RPMI7951 (cell line): Measurements from ENCODE around the gene EHD3. TPM values are rescaled to one million over a fixed set of nuclear protein-coding genes. Genes with fewer than 3 reads are reported as not detected.
A peak's percentile ranks its signal among the peaks of the same experiment; 100 is the strongest.

Experiments
- DNase-seq: peaks from one replicate; pipeline ENCODE4 v3.0.0-alpha.2; 2012; ENCODE audit warnings: low read depth
- total RNA-seq: library from RNA; depleted of rRNA; stranded (reverse); fragments of >200 nt; shearing (Covaris generic); gene quantifications from 2 replicates; pipeline ENCODE4 v1.2.3, GENCODE V29; 2014

EHD3 gene
- total RNA-seq, 1 experiment from 2014 or later: 19.9 TPM

- no peak for DNase-seq
Measured at GRCh38 chr2:31212659-31213600, 21.0 kb upstream of the EHD3 start.

DNA sequence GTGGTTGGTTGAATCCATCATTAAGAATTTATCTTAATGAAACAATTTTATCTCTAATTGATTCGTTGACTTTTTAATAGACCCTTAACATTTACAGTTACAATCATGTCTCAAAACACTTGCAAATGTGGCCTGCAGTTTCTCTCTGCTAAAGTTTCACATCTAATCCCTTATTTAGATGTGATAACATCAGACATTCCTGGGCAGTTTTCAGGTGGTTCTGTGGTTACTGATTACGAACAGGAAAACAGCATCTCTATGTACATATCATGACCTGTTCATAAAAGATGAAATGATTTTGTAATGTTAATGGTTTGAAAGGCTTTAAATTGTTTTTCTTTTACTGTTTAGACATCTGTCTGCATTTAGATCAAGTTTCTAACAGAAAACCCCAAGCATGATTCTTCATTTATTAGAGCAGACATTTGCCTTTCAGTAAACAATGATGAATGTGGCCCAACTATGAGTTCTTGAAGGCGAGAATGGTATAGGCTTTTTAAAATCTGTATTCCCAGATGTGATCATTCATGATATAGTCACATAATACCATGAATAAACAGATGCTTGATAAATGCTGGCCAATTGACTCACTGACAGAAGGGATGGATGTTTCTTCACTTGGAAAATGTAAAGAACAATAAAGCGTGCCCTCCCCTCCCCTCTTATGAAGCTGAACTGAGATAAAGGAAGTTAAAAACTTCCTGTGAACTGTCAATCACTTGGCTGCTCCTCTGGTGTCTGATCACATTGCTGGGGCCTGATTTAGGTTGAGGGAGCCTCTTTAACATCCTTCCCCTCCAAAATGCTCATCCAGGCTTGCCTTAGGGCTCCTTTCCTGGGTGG, 20.1 kb upstream of the EHD3 start:
- DNase-seq: no peak

GRCh38 chr2:31214444-31214915, 19.5 kb upstream of the EHD3 start:
- no peak for DNase-seq

DNA sequence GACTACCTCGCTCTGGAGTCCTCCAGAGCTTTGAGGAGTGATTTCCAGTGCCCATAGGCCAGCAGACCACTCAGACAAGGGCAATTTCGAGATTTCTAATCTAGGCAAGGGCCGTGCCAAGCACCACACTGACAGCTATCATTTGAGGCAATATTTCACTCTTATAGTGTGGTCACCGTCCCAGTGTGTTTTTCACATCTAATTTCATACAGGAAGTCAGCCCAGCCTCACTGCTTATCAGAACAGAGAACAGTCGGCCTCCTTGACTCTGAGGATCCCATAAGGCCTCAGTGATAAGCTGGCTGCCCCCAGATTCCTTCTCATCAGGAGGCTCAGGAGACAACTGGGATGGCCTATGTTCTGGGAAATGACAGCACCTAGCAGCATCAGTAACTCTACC, 17.2 kb upstream of the EHD3 start:
- no peak for DNase-seq

DNA sequence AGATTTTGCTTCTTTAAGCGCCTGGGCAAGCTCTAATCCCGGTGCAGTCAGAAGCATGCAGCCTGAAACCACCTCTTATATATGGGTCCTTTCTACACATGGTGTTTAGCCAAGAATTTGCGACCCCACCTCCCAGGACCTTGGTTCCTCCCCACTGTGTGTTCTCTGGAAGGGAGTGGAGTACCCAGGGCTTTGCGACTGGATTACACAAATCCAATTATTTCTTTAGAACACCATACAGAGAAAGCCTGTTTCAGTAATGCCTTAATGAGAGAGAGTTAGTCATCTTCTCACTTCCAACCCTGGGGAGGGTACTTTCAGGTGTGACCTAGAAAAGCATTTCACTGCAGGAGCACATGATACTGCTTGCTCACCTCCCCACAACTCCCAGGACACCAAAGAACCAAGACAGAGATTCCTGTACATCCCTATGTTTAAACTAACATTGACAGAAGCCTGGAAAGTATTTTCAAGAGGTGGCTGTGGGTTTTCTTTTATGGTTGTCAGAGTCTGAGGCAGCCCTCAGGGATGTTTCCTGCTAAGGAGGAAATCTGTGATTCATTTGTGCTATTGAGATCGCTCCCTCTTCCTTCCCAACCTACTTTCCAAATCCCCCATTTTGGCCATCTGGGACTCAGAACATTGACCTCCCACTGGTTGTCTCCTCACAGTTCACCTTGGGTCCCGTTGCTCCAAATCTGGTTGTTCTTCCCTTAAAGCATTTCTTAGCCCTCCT, 16.3 kb upstream of the EHD3 start, which contains the start of gene CAPN14:
Gene CAPN14, minus strand, starts transcription at position 51 of the 736 bp plus-strand sequence. CDS start 12,068 bp downstream, outside the sequence.
- DNase-seq: no peak

DNA sequence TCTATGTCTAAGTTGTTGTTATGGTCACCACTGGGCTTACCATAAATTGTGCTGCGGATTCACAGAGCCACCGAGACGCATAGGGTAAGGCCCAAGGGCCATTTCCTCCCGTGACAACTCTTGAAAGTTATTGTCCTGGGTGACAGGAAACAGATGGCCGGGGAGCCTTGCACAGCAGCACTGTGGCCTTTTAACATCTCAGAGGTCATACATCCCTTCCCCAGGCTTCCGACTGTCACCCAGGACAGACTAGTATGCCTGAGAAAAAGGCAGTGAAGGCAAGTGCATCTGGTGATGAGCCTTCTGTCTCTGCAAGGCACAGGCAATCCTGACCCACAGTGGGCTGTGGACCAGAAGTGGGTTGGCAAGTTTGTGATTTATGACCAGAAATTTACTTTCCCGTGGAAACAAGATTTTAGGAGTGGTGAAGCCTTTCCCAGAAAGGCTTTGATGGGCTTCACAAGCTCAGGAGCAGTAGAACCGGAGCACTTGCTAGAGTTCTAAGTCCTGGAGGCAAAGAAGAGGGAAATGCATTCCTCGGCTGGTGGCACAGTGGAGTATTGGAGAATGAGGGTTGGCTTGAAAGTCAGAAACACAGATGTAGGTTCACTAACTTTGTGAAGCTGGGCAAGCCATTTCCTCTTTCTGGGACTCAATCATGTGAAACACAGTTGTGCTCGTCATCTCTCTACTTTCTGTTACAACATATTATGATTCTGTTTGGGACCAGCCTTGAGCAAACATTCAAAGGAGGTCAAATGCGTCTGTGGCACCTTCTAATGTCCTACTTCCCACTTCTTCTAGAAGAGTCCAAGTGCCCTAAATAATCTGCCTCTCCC, 14.6 kb upstream of the EHD3 start:
- DNase-seq: no peak

DNA sequence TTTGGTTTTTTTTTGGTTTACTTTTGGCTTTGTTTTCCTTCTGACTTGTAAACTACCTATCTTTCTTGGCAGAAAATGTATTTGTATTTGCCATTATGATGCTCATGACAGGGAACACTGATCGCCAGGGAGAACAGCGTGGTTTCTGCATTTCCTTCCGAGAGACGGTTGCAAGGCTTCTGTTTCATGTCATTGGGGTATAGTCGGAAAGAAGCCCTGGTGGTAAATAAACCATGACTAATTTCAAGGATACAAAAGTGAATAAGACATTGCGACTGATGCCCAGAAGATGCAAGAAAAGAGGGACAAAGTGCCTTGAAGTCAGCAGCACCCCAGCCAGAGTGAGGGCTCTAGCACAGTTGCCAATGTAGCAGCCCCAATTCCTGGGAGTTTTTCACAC, 12.4 kb upstream of the EHD3 start:
- no peak for DNase-seq

DNA sequence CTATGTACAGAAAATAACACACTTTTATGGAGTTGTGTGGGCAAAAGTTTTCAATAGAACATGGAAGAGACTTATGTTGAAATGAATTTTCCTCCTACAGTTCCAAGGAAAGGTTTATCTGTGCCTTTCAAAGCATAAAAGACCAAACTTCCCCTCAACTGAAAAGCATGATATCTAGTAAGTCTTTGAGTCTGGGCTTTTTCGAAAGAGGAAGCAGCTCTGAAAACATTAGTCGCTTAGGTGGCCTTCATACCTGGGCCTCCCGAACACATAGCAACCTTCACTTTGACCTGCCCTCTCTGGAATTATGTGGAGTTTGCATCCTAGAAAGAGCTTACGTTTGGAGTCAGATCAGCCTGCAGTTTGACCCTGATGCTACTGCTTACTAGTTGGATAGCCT, 11.9 kb upstream of the EHD3 start:
- DNase-seq: no peak

DNA sequence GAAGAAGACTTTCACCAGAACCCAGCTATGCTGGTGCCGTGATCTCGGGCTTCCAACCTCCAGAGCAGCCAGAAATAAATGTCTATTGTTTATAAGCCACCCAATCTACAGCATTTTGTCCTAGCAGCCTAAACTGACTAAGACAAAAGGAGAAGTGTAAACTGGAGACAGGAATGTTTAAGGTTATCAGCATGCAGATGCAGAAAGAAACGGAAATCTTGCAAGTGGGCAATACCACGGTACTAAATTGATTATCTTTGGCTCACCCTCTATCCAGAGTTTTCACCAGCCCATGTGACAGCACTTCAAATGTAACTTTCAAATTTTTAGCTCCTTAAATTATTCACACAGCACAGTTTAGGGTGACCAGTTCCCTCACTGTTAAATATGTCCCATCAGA, 10.9 kb upstream of the EHD3 start:
- DNase-seq: no peak

DNA sequence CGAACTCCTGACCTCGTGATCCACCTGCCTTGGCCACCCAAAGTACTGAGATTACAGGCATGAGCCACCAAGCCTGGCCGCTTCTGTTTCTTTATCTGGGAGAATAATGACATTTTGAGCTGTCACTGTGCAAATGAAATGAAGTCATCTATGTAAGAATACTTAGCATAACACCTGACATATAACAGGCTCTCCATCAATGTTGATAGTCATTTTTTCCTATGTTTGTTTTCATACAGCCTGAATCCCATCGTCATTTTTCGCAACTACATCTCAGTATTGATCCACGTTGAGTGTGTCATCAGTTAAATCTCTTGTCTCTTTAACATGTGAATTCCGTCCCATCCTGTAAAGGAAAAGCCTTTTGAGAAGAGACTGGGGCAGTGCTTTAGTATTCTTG, 10.2 kb upstream of the EHD3 start:
- DNase-seq: no peak

DNA sequence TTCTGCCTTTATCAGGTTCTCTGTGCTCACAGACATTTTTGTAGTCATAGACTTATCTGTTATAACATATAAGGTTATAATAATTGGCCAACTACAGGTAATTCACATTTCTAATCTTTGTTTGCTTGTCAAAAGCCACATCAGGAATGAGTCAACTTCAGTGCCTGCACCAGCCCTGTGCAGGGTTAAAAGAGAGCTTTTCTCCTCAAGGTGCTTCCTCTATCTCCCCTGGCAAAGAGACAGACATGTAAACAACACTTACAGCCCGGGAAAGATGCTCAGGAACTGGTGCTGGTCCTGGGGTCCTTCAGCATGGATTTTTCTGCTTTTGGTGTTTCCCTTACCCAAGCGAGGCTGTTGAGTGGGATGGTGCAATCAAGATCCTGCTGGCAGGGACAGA, 7.7 kb upstream of the EHD3 start:
- no peak for DNase-seq

- DNase-seq: no peak
Measured at GRCh38 chr2:31227110-31227509, 6.8 kb upstream of the EHD3 start.

DNA sequence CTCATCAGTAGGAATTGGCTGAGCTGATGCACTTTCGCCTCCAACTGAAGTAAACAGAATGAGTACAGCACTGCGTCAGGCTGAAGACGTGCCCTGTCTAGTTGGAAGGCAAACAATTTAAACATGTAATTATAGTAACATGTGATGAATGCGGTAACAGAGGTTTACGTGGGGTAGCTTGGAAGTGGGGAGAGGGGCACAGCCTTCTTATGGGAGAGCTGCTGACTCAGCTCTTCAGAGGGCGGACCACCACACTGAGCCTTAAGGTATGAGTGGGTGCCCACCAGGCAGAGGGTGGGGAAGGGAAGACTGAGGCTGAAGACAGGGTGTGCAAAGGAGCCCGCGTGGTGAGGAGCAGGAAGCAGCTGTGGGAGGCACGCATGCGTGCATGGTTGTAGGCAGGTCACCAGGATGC, 6.2 kb upstream of the EHD3 start:
- DNase-seq: no peak

DNA sequence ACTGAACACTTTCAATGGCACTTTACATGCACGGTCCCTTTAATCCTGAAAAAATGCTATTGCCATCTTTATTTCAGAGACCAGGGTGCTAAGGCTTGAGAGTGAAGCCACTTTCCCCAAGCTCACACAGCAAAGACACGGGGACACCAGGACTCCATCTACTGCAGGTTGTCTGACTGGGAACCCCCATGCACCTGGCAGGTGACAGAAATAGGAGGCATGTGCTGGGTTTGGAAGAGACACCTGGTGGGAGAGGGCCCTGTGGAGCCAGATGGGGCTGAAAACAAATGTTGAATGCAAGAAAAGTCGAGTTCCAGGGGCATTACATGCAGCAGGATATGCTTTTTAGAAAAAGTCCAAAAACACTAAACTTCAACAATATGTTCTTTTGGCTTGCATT, 5.2 kb upstream of the EHD3 start:
- DNase-seq: no peak

DNA sequence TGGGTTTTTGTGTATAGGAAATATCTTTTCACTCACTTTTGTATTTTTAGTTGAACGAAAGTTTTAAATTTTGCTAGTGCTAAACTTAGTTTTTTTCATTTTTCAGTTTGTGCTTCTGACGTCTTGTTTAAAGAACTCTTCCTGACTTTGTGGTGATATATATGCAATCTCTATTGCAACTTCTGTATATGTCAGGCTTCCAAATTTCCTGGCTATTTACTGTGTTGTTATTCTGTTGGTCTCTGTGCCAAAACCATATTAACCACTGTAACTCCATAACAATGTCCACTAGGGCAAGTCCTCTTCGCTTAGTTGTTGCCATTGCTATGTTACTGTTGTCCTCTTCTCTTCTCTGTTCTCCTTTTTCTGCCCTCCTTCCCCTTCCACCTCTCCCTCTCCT, 3.2 kb upstream of the EHD3 start:
- DNase-seq: no peak

DNA sequence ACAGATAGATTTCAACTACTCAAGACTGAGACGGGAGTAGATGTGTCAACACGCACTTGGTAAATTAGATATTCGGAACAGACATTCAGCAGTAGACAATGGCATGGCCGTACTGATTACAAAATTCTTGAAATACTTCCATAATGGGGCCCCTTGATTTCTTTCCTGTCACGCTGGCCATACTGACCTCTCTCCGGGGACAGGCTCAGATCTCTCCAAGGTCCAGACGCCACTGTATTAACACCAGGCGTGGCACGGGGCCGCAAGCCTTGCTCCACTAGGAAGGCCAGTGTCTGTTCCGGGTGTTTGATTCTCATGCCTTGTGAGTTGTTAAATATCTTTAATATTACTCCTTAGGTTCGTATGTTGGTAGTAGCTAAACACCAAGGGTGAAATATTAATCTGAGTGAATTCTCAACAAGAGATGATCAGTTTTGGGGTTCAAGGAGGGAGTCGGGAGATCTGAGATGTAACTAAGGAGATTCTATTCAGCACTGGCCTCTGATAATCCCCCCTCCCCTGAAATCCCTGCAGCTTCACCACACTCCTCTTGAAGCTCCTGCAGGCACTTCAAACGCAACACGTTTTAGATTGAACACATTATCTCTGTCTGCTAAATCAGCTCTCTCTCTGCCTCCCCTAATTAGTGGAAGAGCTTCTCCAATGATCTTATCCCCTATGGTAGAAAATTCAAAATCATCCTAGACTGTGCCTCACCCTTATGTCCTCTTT, 2.2 kb upstream of the EHD3 start:
- no peak for DNase-seq

- DNase-seq: no peak
Measured at GRCh38 chr2:31232586-31232985, 1.4 kb upstream of the EHD3 start.

DNA sequence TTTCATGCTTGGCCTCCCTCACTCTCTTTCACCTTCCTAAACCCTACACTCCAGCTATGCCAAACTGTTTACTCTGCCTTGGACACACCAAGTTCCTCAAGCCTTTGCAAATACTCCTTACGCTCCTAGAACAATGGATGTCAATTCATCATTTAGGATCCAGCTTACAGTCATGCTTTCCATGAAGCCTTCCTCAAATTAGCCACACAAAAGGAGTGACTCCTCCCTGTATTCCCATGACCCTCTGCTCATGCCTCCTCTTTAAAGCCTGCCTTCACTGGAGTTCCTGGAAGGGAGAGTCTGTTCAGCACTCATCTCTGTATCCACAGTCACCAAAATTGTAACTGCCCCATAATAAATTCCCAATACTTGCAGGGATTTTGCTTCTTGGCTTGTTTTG, 721 bp upstream of the EHD3 start:
- DNase-seq: peak; percentile 68

DNA sequence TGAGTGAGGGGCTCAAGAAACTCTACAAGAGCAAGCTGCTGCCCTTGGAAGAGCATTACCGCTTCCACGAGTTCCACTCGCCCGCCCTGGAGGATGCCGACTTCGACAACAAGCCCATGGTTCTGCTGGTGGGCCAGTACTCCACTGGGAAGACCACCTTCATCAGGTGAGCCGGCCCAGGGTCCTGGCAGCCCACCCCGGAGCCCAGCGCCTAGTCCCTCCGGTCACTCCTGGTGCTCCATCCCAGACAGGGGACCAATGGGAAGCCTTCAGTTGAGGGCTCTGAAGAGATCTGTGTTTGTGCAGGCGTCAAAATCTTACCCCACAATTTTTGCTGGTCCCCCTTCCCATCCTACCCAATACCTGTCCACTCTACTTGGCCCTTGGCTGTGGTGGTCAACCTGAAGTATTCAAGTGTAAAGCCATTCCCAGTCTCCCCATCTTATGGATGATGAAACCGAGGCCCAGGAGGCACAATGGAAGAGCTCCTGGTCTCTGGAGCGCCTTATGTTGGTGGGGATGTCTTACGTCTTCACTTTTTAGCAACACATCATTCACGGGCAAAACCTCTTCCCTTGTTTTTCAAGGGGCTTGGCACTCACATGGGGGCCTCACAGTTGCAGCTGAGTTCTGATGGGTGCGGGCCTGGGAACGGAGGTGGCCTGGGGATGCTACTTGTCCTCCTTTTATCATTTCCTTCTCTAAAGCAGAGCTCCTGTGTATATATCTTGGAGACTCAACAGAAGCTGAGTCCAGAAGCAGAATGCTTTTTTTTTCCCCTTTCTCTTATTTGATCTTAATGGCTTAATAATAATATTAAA, 941 bp downstream of the EHD3 start:
- DNase-seq: no peak
